CD4-positive, alpha-beta T cell treated with Interleukin-17A for 1 hour (primary cell): ENCODE measurements around the gene P2RY14.
"Not testable (repeated sequence)": the region's sequence is repeated elsewhere in the genome, so short reads cannot be mapped to it uniquely, and the experiment has no call there.

Experiments
- DNase-seq: peaks from one replicate; pipeline ENCODE4 v3.0.0-alpha.2; 2020

The P2RY14 gene

GRCh38 chr3:151248772-151249337 lies 29.5 kb downstream of the P2RY14 start:
- DNase-seq = no peak

DNA sequence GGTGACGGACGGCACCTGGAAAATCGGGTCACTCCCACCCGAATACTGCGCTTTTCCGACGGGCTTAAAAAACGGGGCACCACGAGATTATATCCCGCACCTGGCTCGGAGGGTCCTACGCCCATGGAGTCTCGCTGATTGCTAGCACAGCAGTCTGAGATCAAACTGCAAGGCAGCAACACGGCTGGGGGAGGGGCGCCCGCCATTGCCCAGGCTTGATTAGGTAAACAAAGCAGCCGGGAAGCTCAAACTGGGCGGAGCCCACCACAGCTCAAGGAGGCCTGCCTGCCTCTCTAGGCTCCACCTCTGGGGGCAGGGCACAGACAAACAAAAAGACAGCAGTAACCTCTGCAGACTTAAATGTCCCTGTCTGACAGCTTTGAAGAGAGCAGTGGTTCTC lies 36.3 kb downstream of the P2RY14 start:
- DNase-seq = not testable (repeated sequence)

DNA sequence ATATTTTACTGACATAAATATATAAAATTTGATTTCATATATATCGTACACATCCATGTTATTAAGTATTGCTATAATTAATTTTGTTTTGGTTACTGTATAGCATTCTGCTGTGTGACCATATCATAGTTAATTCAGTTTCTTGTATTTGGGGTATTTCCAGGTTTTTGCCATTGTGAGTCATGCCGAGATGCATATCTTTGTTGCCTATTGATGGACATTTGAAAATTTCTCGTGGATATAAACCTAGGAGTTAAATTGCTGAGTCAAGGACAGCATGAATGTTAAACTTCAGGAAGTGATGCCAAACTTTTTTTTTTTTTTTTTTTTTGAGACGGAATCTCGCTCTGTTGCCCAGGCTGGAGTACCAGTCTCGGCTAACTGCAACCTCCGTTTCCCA lies 41.6 kb downstream of the P2RY14 start:
- no peak for DNase-seq

DNA sequence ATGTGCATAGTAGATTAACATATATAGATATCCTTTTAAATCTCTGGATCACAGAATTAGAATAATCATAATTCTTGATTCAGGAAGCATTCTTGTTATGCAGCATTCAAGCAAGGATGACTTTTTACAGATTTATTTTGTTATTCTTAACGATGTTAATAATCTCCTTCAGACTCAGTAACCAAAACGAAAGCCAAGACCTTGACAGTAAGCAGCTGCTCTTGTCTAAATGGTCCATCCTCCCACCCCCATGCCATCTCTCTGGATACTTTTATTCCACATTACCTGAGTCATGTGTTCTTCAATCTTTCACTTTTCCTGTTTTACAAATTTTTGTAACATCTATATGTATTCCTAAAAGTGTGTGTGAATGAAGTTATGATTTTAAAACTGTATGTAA lies 42.0 kb downstream of the P2RY14 start:
- DNase-seq = no peak

- no peak for DNase-seq
These were observed 43.5 kb downstream of the P2RY14 start for GRCh38 chr3:151234825-151235224.

- no peak for DNase-seq
These were observed 45.4 kb downstream of the P2RY14 start for GRCh38 chr3:151232991-151233390.

- DNase-seq = not testable (repeated sequence)
These were observed 45.9 kb downstream of the P2RY14 start for GRCh38 chr3:151232403-151232802.

GRCh38 chr3:151230646-151231045 lies 47.7 kb downstream of the P2RY14 start:
- DNase-seq = peak; percentile 33

- no peak for DNase-seq
These were observed 49.7 kb downstream of the P2RY14 start for GRCh38 chr3:151228666-151229040.

- peak; percentile 85 for DNase-seq
These were observed 50.3 kb downstream of the P2RY14 start for GRCh38 chr3:151227807-151228665.

- no peak for DNase-seq
These were observed 51.0 kb downstream of the P2RY14 start for GRCh38 chr3:151227266-151227806.

DNA sequence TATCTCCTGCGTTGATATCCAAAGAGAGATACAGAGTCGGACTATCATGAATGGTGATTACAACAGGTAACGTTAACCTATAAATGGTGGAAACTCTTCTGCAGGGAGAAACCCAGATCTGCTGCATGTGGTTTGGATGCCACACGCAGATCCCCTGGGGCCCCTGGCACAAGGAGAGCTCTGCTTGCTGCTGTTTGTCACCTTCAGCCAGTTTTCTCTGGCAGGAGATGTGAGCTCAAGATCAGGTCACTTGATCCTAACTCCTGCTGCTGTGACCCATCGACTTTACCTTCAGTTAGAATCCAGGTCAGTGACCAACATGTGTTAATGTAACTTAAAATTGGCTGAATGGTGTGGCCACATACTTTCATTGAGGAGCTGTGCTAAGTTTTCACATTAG lies 51.5 kb downstream of the P2RY14 start:
- DNase-seq = no peak

GRCh38 chr3:151226088-151226563 lies 52.2 kb downstream of the P2RY14 start:
- DNase-seq = no peak

- DNase-seq = no peak
These were observed 53.0 kb downstream of the P2RY14 start for GRCh38 chr3:151225040-151225975.

DNA sequence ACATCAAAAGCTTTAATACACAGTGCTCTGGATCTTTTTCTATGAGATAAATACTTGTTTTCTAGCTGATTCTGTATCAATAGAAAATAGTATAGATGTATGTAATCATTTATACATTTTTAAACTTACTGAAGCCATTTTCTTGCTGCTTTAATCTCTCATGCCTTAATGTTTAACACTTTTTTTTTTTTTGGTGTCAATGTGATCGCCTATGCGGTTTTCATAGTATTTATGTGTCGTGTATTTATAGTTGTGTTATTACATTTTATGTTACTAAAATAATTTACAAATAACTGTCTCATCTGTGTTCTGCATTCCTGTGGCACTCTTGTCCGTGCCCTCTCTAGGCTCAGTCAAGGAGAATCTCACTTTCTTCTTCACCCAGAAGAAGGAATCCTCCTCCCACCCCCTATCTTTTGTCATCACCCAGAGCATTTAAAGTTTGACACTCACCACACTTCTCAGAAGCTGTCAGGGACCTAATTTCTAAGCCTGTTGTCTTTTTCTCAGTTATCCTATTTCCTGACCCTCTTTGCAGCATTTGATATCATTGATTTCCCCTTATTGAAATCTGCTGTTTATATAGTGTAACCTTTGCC lies 54.0 kb downstream of the P2RY14 start:
- no peak for DNase-seq

DNA sequence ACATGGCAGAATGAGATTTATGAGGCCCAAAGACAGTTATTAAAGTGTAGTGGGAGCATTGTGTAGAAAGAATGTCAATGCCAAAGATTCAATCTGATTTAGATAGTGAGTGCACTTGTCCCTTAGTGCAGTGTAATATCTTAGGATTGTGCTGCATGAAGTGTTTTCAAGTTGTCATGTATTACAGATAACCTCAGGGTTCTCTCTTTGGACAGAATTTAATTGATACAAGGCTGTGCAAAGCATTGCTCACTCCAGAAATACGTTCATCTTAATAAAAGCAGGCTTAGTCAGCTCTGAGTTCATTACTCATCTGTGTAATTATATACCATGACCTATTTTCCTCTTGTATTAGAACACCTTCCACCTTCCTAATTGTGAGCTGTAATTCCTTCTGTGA lies 59.3 kb downstream of the P2RY14 start:
- DNase-seq = no peak

- no peak for DNase-seq
These were observed 60.2 kb downstream of the P2RY14 start for GRCh38 chr3:151218136-151218535.

- no peak for DNase-seq
These were observed 61.4 kb downstream of the P2RY14 start for GRCh38 chr3:151216641-151217607.

GRCh38 chr3:151214459-151214858 lies 63.9 kb downstream of the P2RY14 start:
- no peak for DNase-seq

DNA sequence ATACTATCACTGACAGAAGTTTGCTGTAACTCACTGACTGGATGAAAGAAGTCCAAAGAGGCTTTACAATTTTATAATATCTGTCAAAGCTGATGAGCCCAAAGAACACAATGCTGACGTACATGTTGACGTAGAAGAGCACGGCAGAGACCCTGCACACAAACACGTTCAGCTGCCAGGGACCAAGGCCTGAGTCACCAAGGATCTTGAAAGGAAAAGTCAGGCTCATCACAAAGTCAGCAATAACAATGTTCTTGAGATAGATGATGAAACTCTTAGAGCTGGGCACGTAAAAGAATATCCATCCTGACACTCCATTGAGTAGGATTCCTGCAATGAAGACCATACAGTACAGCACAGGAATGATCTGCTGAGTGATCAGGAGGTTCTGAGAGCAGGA lies 64.5 kb downstream of the P2RY14 start:
- no peak for DNase-seq

DNA sequence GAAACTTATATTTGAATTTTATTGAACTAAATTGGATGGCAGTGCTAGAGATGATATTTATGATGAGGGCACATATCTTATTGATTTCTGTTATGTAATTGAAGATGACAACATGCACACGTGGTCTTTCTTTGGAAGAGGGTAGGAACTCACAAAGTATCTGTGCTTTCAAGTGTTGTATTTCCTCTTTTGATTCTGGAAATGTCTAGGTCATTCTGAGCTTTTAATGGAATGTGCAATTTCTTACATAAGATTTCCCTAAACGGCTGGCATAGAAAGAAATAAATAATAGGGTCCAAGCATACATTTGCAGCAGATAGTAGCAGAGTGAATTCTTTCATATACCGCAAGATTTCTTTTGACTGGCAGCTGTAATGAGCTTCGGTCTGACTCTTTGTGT lies 65.2 kb downstream of the P2RY14 start:
- DNase-seq = no peak
